ENCODE measurements around the gene ZDHHC18.
A peak's percentile ranks its signal among the peaks of the same experiment; 100 is the strongest.

The ZDHHC18 gene, protein sequence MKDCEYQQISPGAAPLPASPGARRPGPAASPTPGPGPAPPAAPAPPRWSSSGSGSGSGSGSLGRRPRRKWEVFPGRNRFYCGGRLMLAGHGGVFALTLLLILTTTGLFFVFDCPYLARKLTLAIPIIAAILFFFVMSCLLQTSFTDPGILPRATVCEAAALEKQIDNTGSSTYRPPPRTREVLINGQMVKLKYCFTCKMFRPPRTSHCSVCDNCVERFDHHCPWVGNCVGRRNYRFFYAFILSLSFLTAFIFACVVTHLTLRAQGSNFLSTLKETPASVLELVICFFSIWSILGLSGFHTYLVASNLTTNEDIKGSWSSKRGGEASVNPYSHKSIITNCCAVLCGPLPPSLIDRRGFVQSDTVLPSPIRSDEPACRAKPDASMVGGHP

DNA sequence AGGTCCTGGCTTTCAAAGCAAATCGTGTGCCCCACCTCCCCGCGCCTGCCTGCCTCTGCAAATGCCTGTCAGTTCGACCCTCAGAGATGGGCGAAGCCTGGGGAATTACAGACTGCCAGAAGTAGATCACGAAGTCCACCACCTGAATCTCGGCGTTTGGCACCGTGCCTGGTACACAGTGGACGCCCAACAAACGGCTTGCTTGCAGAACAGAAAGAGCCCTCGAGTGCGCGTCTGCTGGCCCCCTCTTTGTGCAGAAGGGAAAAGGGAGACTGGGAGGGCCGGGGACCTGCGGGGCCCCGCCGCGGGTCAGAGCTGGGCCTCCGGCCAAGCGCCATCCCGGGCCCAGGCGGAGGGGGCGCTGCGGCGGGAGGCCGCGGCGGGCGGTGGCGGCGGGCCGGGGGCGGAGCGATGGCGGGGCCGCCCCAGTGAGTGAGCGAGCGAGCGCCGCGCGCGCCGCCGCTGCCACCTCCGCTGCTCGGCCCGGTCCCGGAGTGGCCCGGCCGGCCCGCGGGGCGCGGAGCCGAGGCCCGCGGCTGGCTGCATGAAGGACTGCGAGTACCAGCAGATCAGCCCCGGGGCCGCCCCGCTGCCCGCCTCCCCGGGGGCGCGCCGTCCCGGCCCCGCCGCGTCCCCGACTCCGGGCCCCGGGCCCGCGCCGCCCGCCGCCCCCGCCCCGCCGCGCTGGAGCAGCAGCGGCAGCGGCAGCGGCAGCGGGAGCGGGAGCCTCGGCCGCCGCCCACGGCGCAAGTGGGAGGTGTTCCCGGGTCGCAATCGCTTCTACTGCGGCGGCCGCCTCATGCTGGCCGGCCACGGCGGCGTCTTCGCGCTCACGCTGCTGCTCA lies at the start of gene ZDHHC18:
Gene ZDHHC18 (plus strand): TSS at position 428 of the 845 bp plus-strand sequence. CDS start 117 bp downstream, at position 545.
- TF ChIP-seq, protein P1, sequence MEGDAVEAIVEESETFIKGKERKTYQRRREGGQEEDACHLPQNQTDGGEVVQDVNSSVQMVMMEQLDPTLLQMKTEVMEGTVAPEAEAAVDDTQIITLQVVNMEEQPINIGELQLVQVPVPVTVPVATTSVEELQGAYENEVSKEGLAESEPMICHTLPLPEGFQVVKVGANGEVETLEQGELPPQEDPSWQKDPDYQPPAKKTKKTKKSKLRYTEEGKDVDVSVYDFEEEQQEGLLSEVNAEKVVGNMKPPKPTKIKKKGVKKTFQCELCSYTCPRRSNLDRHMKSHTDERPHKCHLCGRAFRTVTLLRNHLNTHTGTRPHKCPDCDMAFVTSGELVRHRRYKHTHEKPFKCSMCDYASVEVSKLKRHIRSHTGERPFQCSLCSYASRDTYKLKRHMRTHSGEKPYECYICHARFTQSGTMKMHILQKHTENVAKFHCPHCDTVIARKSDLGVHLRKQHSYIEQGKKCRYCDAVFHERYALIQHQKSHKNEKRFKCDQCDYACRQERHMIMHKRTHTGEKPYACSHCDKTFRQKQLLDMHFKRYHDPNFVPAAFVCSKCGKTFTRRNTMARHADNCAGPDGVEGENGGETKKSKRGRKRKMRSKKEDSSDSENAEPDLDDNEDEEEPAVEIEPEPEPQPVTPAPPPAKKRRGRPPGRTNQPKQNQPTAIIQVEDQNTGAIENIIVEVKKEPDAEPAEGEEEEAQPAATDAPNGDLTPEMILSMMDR (IDR thresholded peaks at IDR 0.05): peak; percentile 74

DNA sequence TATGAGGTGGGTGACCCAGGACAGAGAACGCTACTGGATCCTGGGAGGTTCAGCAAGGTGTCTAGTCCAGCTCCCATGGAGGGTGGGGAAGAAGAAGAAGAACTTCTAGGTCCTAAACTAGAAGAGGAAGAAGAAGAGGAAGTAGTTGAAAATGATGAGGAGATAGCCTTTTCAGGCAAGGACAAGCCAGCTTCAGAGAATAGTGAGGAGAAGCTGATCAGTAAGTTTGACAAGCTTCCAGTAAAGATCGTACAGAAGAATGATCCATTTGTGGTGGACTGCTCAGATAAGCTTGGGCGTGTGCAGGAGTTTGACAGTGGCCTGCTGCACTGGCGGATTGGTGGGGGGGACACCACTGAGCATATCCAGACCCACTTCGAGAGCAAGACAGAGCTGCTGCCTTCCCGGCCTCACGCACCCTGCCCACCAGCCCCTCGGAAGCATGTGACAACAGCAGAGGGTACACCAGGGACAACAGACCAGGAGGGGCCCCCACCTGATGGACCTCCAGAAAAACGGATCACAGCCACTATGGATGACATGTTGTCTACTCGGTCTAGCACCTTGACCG lies 47.3 kb upstream of the ZDHHC18 start:
- TF ChIP-seq, protein P1 (IDR thresholded peaks at IDR 0.05): no peak

DNA sequence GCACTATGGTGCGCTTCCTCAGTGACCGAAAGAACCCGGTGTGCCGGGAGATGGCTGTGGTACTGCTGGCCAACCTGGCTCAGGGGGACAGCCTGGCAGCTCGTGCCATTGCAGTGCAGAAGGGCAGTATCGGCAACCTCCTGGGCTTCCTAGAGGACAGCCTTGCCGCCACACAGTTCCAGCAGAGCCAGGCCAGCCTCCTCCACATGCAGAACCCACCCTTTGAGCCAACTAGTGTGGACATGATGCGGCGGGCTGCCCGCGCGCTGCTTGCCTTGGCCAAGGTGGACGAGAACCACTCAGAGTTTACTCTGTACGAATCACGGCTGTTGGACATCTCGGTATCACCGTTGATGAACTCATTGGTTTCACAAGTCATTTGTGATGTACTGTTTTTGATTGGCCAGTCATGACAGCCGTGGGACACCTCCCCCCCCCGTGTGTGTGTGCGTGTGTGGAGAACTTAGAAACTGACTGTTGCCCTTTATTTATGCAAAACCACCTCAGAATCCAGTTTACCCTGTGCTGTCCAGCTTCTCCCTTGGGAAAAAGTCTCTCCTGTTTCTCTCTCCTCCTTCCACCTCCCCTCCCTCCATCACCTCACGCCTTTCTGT lies 46.0 kb upstream of the ZDHHC18 start:
- TF ChIP-seq, protein P1 (IDR thresholded peaks at IDR 0.05): no peak

DNA sequence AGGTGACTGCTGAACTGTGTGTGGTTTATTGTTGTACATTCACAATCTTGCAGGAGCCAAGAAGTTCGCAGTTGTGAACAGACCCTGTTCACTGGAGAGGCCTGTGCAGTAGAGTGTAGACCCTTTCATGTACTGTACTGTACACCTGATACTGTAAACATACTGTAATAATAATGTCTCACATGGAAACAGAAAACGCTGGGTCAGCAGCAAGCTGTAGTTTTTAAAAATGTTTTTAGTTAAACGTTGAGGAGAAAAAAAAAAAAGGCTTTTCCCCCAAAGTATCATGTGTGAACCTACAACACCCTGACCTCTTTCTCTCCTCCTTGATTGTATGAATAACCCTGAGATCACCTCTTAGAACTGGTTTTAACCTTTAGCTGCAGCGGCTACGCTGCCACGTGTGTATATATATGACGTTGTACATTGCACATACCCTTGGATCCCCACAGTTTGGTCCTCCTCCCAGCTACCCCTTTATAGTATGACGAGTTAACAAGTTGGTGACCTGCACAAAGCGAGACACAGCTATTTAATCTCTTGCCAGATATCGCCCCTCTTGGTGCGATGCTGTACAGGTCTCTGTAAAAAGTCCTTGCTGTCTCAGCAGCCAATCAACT lies 45.2 kb upstream of the ZDHHC18 start:
- TF ChIP-seq, protein P1 (IDR thresholded peaks at IDR 0.05): no peak

DNA sequence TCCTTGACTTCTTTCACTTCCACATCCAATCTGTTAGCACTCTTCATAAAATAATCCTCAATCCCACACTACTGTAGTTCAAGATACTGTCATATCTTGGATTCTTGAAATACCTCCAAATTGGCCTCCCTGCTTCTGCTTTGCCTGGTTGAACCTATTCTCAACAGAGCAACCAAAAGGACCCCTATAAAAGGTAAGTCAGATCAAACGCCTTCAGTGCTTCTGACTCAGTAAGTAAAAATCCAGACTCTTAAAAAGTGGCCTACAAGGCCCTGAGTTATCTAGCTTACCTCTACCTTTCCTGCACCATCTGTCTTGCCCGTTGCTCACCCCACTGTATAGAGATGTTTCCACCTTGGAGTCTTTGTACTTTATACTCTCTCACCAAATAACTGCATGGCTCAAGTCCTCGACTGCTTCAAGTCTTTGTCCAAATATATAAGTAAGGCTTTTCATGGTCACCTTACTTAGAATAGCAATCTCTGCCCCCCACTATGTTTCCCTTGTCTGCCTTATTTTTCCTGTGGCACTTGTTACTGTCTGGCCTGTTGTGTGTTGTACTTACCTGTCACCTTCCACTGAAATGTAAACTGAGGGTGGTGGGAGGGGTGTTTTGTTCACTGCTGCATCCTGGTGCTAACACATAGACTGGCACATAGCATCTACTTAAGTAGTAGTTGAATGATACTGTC lies 43.8 kb upstream of the ZDHHC18 start:
- TF ChIP-seq, protein P1 (IDR thresholded peaks at IDR 0.05): no peak

DNA sequence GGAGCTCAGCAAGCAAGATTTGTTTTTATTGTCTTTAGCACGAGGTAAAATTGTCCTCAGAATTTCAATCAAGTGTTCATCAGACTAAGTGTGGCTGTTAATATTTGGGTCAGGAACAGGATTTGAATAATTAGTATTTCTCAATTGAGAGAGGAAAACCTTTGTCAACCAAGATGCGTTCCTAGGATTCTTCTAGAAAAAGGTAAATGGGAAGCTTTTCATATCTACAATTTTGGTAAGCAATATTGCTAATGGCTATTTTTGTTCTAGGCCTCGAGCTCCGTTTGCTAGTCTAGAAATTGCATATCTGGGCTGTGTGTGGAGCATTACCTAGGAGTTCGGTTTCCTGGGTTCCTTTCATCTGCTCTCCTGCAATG lies 42.9 kb upstream of the ZDHHC18 start:
- TF ChIP-seq, protein P1 (IDR thresholded peaks at IDR 0.05): no peak
